CD4-positive, alpha-beta memory T cell (primary cell): ENCODE measurements around the gene SPIRE2. TPM values are rescaled to one million over a fixed set of nuclear protein-coding genes. Genes with fewer than 3 reads are reported as not detected.
A peak's percentile ranks its signal among the peaks of the same experiment; 100 is the strongest.
"Not testable (repeated sequence)": the region's sequence is repeated elsewhere in the genome, so short reads cannot be mapped to it uniquely, and the experiment has no call there.

Source experiments
- CTCF ChIA-PET: fragments of 350-600 bp; sonication (Branson Sonifier 250); formaldehyde crosslinking; loops from one replicate; lab custom pipeline; 2021; ENCODE audit warnings: inconsistent platforms; ENCODE audit not compliant: partially characterized antibody; lab: Charles Lee
- POLR2A ChIA-PET: fragments of 350-600 bp; sonication (Branson Sonifier 250); formaldehyde crosslinking; loops from one replicate; lab custom pipeline; 2021; ENCODE audit not compliant: partially characterized antibody; lab: Charles Lee
- DNase-seq, 5 donors: peaks; one replicate each; pipeline versions ENCODE4 v3.0.0 to v3.0.0-alpha.2; 2020 to 2022; ENCODE audit warnings: mixed read lengths in 1 of 5
- H3K27ac ChIP-seq: one replicate; pipeline ENCODE4 v1.7.0; 2013; ENCODE audit warnings: low read depth, low read length
- H3K27me3 ChIP-seq: 2 replicates; pipeline ENCODE4 v1.7.0; 2013; ENCODE audit warnings: mild to moderate bottlenecking, low read length, moderate library complexity; ENCODE audit not compliant: insufficient read depth
- H3K36me3 ChIP-seq: 2 replicates; pipeline ENCODE4 v1.7.0; 2013; ENCODE audit warnings: mild to moderate bottlenecking, low read length, moderate library complexity; ENCODE audit not compliant: insufficient read depth
- H3K4me1 ChIP-seq: 2 replicates; pipeline ENCODE4 v1.7.0; 2013; ENCODE audit warnings: mild to moderate bottlenecking, low read length, moderate library complexity; ENCODE audit not compliant: insufficient read depth
- H3K4me3 ChIP-seq, 2 donors: one replicate each; pipeline ENCODE4 v1.7.0; 2013; ENCODE audit warnings: low read length in 2 of 2, mild to moderate bottlenecking in 1 of 2
- H3K9me3 ChIP-seq, 2 donors: one replicate each; pipeline ENCODE4 v1.7.0; 2013; ENCODE audit warnings: low read length in 2 of 2, control low read depth in 1 of 2; ENCODE audit not compliant: control insufficient read depth in 1 of 2
- H3K27ac Mint-ChIP-seq, 7 donors: one replicate each; pipeline ENCODE4 v1.8.0; 2020 to 2021; ENCODE audit warnings: mixed read lengths in 7 of 7, mild to moderate bottlenecking in 6 of 7, inconsistent platforms in 3 of 7, moderate library complexity in 3 of 7
- H3K27me3 Mint-ChIP-seq, 2 donors: one replicate each; pipeline ENCODE4 v1.8.0; 2020 to 2021; ENCODE audit warnings: mixed read lengths in 2 of 2
- H3K36me3 Mint-ChIP-seq, 2 donors: one replicate each; pipeline ENCODE4 v1.8.0; 2020 to 2021; ENCODE audit warnings: mixed read lengths in 2 of 2, inconsistent platforms in 1 of 2, mild to moderate bottlenecking in 1 of 2
- H3K4me1 Mint-ChIP-seq, 4 donors: one replicate each; pipeline ENCODE4 v1.8.0; 2020 to 2021; ENCODE audit warnings: mixed read lengths in 4 of 4, mild to moderate bottlenecking in 1 of 4
- H3K4me3 Mint-ChIP-seq, 8 donors: one replicate each; pipeline ENCODE4 v1.8.0; 2020 to 2021; ENCODE audit warnings: mixed read lengths in 8 of 8, mild to moderate bottlenecking in 7 of 8, moderate library complexity in 6 of 8, inconsistent platforms in 3 of 8
- H3K9me3 Mint-ChIP-seq, 8 donors: one replicate each; pipeline ENCODE4 v1.8.0; 2020 to 2021; ENCODE audit warnings: mixed read lengths in 8 of 8, mild to moderate bottlenecking in 5 of 8, inconsistent platforms in 3 of 8, moderate library complexity in 1 of 8
- intact Hi-C: fragments of 100-400 bp; cut with micrococcal nuclease; formaldehyde crosslinking; loops from one replicate; pipeline ENCODE4 v1.15.1; 2023
- polyA plus RNA-seq, 2 donors: library from polyadenylated mRNA; unstranded; fragments of 300-500 nt; fragmentation: Illumina TruSeq; gene quantifications; one replicate each; pipeline ENCODE4 v1.2.3, GENCODE V29; 2021
- total RNA-seq, 2 experiments: library from RNA; stranded (reverse); gene quantifications; one replicate each; pipeline ENCODE4 v1.2.3, GENCODE V29; 2021

SPIRE2 gene
- total and polyA plus RNA-seq, 4 experiments from 2014 or later = 0.71 to 3.3 (median 3.0) TPM; not detected in 1

DNA sequence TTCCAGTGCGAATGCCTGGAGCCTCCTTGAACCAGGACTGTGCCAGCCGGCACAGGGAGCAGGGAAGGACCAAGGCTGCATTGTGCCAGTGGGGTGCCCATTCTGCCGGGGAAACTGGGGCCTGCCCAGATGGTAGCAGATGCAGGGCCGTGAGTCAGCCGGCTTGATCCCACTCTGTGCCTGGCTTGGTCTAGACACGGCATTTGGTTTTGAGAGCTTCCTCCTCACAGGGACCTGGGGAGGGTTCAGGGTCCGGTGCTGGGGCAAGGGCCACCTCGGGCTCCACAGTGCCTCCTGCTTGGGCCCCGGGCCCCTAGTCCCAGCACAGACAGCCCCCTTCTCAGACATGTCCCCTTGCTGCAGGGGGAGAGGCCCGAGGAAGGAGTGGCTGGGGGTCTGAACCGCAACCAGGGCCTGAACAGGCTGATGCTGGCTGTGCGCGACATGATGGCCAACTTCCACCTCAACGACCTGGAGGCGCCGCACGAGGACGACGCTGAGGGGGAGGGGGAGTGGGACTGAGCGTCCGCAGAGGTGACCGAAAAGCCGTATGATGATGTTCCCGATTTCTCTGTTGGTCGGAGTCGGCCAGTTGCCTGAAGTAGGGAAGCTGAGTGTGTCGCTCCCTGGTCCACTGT is 82.6 kb downstream of the SPIRE2 start:
- H3K27ac Mint-ChIP-seq = peak overlapping the region in 3 of 7 donors; percentile 37 to 73 (median 59)
- DNase-seq = peak in 1 of 5 donors; percentile 26
- no peaks in the 10 kb centered on the region for H3K9me3 Mint-ChIP-seq
- no peak overlapping the region for H3K4me3 Mint-ChIP-seq
- H3K36me3 Mint-ChIP-seq = peaks cover 10 to 35% of the 10 kb centered on the region in 2 donors
- ChIA-PET CTCF (interaction anchor here (0.8 to 3.5 kb wide), 18 partner anchors 8 to 269 kb away, joined by 3 to 33 read pairs (median 3); partner anchors contain the start of genes MC1R and SPATA2L), POLR2A (interaction anchor here (0.7 to 2.3 kb wide), 7 partner anchors 12 to 213 kb away, joined by 3 to 9 read pairs (median 4); partner anchors contain the start of genes TCF25 and TUBB3)
- H3K27me3 ChIP-seq = no peaks in the 10 kb centered on the region
- H3K27ac ChIP-seq = no peak overlapping the region
- H3K36me3 ChIP-seq = peaks cover 10% of the 10 kb centered on the region
- no peaks in the 10 kb centered on the region for H3K9me3 ChIP-seq
- H3K4me1 ChIP-seq = peaks cover 3% of the 10 kb centered on the region
- no peak overlapping the region for H3K4me3 ChIP-seq
- peaks cover 3 to 23% (median 5%) of the 10 kb centered on the region in 4 donors for H3K4me1 Mint-ChIP-seq
- intact Hi-C loops = loop anchor here (1.0 kb wide), 1 partner anchor 211 kb away; no protein-coding TSS in a partner anchor
- no peaks in the 10 kb centered on the region for H3K27me3 Mint-ChIP-seq

DNA sequence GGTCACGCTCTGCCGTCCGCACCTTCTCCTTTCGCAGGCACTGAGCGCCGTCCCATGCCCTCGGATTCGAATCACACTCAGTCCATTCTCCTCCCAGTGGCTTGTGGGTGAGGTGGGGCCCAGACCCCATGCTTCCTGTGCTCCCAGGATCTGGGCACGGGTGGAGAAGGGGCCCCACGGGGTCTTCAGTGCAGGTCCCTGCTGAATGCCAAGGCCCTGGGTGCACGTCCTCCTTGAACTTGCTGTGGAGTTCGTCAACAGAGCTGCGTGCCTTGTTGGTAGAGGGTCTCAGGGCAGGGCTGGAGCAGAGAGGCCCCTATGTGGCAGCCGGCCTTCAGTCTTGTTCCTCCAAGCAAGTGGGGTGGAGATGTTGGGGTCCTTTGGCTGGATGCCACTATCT is 83.1 kb downstream of the SPIRE2 start:
- no peak overlapping the region for H3K4me3 Mint-ChIP-seq
- H3K9me3 Mint-ChIP-seq = no peaks in the 10 kb centered on the region
- Histone ChIP-seq H3K27me3 (no peaks in the 10 kb centered on the region), H3K27ac (no peak overlapping the region), H3K36me3 (peaks cover 8% of the 10 kb centered on the region), H3K4me1 (peaks cover 3% of the 10 kb centered on the region), H3K9me3 (no peaks in the 10 kb centered on the region), H3K4me3 (no peak overlapping the region)
- CTCF ChIA-PET = interaction anchor here (2.2 to 3.5 kb wide), 2 partner anchors 13 to 211 kb away, joined by 7 to 33 read pairs; partner anchors contain the start of gene SPATA2L
- intact Hi-C loops = no loop called here
- POLR2A ChIA-PET = interaction anchor here (1.2 to 2.3 kb wide), 3 partner anchors 12 to 190 kb away, joined by 3 to 8 read pairs (median 3); partner anchors contain the start of genes TUBB3, VPS9D1 and ZNF276
- no peaks in the 10 kb centered on the region for H3K27me3 Mint-ChIP-seq
- DNase-seq = peak in 1 of 5 donors; percentile 19
- H3K4me1 Mint-ChIP-seq = peaks cover 3 to 28% (median 6%) of the 10 kb centered on the region in 4 donors
- H3K36me3 Mint-ChIP-seq = peaks cover 5 to 29% of the 10 kb centered on the region in 2 donors
- peak overlapping the region in 2 of 7 donors; percentile 24 to 37 for H3K27ac Mint-ChIP-seq

DNA sequence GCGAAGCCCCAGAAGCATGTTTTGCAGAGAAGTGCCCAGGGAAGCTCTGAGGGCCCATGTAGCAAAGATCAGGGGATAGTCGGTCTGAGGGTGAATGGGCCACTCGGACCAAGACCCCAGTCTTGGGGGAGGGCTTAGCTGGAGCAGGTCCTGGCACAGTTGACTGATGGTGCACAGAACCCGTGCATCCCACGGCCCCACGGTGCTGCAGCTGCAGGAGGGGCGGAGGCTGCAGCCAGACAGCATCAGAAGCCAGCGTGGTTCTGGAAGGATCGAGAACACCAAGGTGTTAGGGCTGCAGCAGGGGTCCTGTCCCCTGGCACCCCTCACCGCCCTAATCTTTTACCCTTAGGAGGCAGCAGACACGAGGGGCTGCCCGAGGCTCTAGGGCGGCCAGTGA is 83.9 kb downstream of the SPIRE2 start:
- no peak overlapping the region for H3K27ac ChIP-seq
- H3K9me3 Mint-ChIP-seq = no peaks in the 10 kb centered on the region
- H3K4me1 Mint-ChIP-seq = peaks cover 3 to 28% (median 7%) of the 10 kb centered on the region in 4 donors
- DNase-seq = no peak
- intact Hi-C loops = no loop called here
- no peak overlapping the region for H3K4me3 Mint-ChIP-seq
- ChIA-PET POLR2A (interaction anchor here (1.2 to 2.3 kb wide), 3 partner anchors 11 to 191 kb away, joined by 3 to 8 read pairs (median 4); partner anchors contain the start of genes TUBB3, VPS9D1 and ZNF276), CTCF (no interaction called here)
- H3K27me3 Mint-ChIP-seq = no peaks in the 10 kb centered on the region
- H3K36me3 ChIP-seq = peaks cover 5% of the 10 kb centered on the region
- H3K9me3 ChIP-seq = no peaks in the 10 kb centered on the region
- peaks cover 3 to 22% of the 10 kb centered on the region in 2 donors for H3K36me3 Mint-ChIP-seq
- H3K4me3 ChIP-seq = no peak overlapping the region
- no peaks in the 10 kb centered on the region for H3K27me3 ChIP-seq
- peaks cover 5% of the 10 kb centered on the region for H3K4me1 ChIP-seq
- peak overlapping the region in 1 of 7 donors; percentile 50 for H3K27ac Mint-ChIP-seq

DNA sequence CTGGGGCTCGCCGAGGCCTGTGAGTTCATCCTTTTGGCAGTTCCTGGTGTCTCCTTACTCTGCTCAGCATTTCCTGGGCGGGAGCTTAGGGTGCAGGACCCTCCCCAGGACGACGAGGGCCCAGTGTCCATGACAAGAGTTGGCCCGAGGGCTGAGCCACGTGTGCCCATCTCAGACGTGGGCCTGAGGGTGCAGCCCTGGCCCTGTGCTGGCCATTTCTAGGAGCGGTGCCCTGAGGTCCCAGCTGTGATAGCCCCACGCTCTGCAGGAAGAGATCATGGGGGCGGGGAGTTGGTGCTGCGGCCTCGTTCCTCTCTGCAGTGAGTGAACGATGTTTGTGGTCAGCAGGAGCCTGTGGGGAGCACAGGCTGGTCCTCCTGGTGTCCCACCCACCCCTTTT is 84.4 kb downstream of the SPIRE2 start:
- Mint-ChIP-seq H3K27ac (no peak overlapping the region), H3K4me1 (peaks cover 5 to 32% (median 11%) of the 10 kb centered on the region in 4 donors), H3K36me3 (peaks cover 3 to 22% of the 10 kb centered on the region in 2 donors), H3K9me3 (no peaks in the 10 kb centered on the region), H3K4me3 (no peak overlapping the region), H3K27me3 (no peaks in the 10 kb centered on the region)
- no peak overlapping the region for H3K27ac ChIP-seq
- H3K9me3 ChIP-seq = no peaks in the 10 kb centered on the region
- no peaks in the 10 kb centered on the region for H3K27me3 ChIP-seq
- peaks cover 5% of the 10 kb centered on the region for H3K36me3 ChIP-seq
- no peak overlapping the region for H3K4me3 ChIP-seq
- H3K4me1 ChIP-seq = peaks cover 10% of the 10 kb centered on the region
- ChIA-PET CTCF (no interaction called here), POLR2A (interaction anchor here (1.2 to 1.3 kb wide), 2 partner anchors 10 to 192 kb away, joined by 3 to 4 read pairs; partner anchors contain the start of genes TUBB3, VPS9D1 and ZNF276)
- intact Hi-C loops = no loop called here
- peak in 1 of 5 donors; percentile 23 for DNase-seq

DNA sequence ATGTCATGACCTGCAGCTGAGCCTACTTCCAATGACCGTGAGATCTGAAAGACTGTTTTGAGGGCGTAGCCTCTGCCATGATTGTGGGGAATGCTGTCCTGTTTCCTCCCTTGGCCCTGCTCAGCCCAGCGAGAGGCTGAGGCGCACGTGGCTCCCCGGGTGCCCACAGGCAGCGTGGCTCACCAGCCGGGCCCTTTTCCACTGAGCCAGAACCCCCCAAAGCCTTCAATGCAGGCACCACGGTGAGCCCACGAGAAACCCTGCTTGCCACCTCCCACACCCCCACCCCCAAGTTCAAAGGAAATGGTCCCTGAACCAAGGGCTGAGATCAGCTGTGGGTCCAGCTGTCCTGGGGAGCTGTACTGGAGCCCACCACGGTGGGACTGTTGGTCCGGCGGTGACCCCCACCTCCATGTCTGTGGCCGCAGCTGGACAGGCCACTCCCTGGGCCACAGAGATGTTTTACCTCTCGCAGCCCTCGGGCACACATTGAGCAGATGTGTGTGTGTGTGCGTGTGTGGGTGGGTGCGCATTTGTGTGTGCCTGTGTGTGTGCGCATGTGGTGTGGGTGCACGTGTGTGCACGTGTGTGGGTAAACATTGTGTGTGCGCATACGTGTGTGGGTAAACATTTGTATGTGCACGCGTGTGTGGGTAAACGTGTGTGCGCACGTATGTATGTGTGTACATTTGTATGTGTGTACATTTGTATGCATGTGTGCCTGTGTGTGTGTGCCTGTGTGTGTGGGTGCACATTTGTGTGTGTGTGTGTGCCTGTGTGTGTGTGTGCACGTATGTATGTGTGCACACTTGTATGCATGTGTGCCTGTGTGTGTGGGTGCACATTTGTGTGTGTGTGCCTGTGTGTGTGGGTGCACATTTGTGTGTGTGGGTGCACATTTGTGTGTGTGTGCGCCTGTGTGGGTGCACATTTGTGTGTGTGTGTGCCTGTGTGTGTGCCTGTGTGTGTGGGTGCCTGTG is 85.4 kb downstream of the SPIRE2 start:
- H3K27ac ChIP-seq = no peak overlapping the region
- H3K4me1 Mint-ChIP-seq = peaks cover 11 to 40% (median 16%) of the 10 kb centered on the region in 4 donors
- H3K27me3 Mint-ChIP-seq = no peaks in the 10 kb centered on the region
- POLR2A ChIA-PET = interaction anchor here (1.2 kb wide), 1 partner anchor 9 kb away, joined by 4 read pairs; the partner anchor contains the start of gene TUBB3
- H3K27me3 ChIP-seq = no peaks in the 10 kb centered on the region
- CTCF ChIA-PET = no interaction called here
- DNase-seq = peak in 1 of 5 donors; percentile 22
- peaks cover 20% of the 10 kb centered on the region for H3K4me1 ChIP-seq
- H3K4me3 Mint-ChIP-seq = peak overlapping the region in 1 of 8 donors; percentile 31
- no peaks in the 10 kb centered on the region for H3K9me3 Mint-ChIP-seq
- H3K9me3 ChIP-seq = no peaks in the 10 kb centered on the region
- H3K36me3 Mint-ChIP-seq = peaks cover 3 to 21% of the 10 kb centered on the region in 2 donors
- no peak overlapping the region for H3K4me3 ChIP-seq
- H3K36me3 ChIP-seq = peaks cover 5% of the 10 kb centered on the region
- intact Hi-C loops = no loop called here
- peak overlapping the region in 2 of 7 donors; percentile 42 to 64 for H3K27ac Mint-ChIP-seq

DNA sequence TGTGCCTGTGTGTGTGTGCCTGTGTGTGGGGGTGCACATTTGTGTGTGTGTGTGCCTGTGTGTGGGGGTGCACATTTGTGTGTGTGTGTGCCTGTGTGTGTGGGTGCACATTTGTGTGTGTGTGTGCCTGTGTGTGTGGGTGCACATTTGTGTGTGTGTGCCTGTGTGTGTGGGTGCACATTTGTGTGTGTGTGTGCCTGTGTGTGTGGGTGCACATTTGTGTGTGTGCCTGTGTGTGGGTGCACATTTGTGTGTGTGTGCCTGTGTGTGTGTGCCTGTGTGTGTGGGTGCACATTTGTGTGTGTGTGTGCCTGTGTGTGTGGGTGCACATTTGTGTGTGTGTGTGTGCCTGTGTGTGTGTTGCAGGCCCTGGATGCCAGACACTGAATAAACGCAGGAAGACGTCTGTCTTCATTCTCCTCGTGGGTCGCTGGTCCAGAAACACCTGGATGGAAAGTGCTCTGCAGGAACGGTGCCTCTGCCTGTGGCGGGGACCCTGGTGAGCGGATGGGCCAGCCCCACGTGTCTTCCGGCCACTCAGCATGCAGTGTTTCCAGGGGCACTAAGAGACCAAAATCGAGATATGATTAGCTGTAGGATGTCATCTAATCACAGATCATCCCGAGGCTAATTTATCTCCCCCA is 86.5 kb downstream of the SPIRE2 start:
- H3K4me3 ChIP-seq, DNase-seq, intact Hi-C loops, H3K4me3 Mint-ChIP-seq, H3K27me3 ChIP-seq, POLR2A ChIA-PET, H3K36me3 ChIP-seq, H3K27me3 Mint-ChIP-seq, CTCF ChIA-PET, H3K9me3 Mint-ChIP-seq, H3K27ac Mint-ChIP-seq, H3K27ac ChIP-seq, H3K9me3 ChIP-seq: not testable (repeated sequence)
- peaks cover 29% of the 10 kb centered on the region for H3K4me1 ChIP-seq
- peaks cover 3 to 14% of the 10 kb centered on the region in 2 donors for H3K36me3 Mint-ChIP-seq
- peaks cover 12 to 47% (median 20%) of the 10 kb centered on the region in 4 donors for H3K4me1 Mint-ChIP-seq
